ACC112 (cell line): Measurements from ENCODE around the gene JARID2.

Source experiments
- H2AFZ ChIP-seq: fragments of 200-600 bp; sonication (generic); one replicate; pipeline ENCODE4 v1.6.0; 2017; ENCODE audit warnings: antibody characterized with exemption, low read length; ENCODE audit not compliant: unreplicated experiment
- H3K27ac ChIP-seq: fragments of 200-600 bp; sonication (generic); 2 replicates; pipeline ENCODE4 v1.5.1; 2014; ENCODE audit warnings: low read depth, mild to moderate bottlenecking, antibody characterized with exemption, low read length, moderate library complexity
- H3K27me3 ChIP-seq: fragments of 200-600 bp; sonication (generic); 2 replicates; pipeline ENCODE4 v1.6.1; 2014; ENCODE audit warnings: mild to moderate bottlenecking, antibody characterized with exemption, low read length, moderate library complexity, mixed read lengths; ENCODE audit not compliant: insufficient read depth
- H3K36me3 ChIP-seq: fragments of 200-600 bp; sonication (generic); 2 replicates; pipeline ENCODE4 v1.6.1; 2016; ENCODE audit warnings: mild to moderate bottlenecking, antibody characterized with exemption, low read length, moderate library complexity, mixed read lengths; ENCODE audit not compliant: insufficient read depth
- H3K4me1 ChIP-seq: fragments of 200-600 bp; sonication (generic); one replicate; pipeline ENCODE4 v1.6.1; 2016; ENCODE audit warnings: low read length, mixed read lengths; ENCODE audit not compliant: insufficient read depth, unreplicated experiment, control insufficient read depth
- H3K4me3 ChIP-seq: fragments of 200-600 bp; sonication (generic); 2 replicates; pipeline ENCODE4 v1.5.1; 2014; ENCODE audit warnings: mild to moderate bottlenecking, low read depth, low read length
- H3K79me2 ChIP-seq: fragments of 200-600 bp; sonication (generic); one replicate; pipeline ENCODE4 v1.6.0; 2016; ENCODE audit warnings: low read length; ENCODE audit not compliant: control insufficient read depth, unreplicated experiment, insufficient read depth

JARID2 gene

DNA sequence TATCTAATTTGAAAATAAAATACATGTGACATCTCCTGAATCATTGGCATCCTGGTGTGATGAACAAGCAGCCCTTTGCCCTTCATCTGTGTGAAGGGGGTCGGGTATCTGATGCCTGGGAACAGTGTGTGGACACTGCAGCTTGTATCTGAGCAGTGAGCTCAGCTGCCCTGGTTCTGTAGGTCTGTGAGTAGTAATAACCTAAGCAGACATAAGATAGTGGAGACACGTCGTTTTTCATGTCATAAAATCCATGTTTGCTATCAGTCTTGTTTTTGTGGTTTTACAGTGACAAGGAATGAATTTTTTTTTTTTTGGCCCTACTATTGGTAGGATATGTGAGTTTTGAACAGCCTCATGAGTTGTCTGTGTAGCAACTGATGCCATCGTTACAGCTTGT, 133.0 kb downstream of the JARID2 start:
- Histone ChIP-seq H3K36me3 (no peaks in the 10 kb centered on the region), H2AFZ (no peak overlapping the region), H3K4me3 (no peak overlapping the region), H3K79me2 (peaks cover 25% of the 10 kb centered on the region), H3K4me1 (no peaks in the 10 kb centered on the region), H3K27ac (no peak overlapping the region), H3K27me3 (no peaks in the 10 kb centered on the region)

DNA sequence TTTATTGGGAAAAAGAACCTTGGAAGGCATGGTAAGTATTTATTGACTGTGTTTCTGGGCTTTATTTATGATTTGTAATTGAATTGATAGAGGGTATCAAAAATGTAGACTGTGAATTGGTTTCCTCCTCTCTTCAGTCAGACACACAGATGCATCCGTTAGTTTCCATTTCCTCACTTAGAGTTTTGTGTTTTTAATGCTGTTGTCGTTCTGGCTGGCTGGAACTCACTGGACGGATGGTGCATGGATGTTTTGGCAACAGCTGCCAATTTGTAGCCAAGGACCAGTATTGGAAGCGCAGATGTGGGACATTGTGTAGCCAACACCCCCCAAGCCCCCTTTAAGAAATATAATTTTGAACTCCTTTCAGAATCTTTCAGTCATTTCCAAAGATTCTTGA, 134.5 kb downstream of the JARID2 start:
- Histone ChIP-seq H3K4me3 (no peak overlapping the region), H3K4me1 (no peaks in the 10 kb centered on the region), H2AFZ (no peak overlapping the region), H3K27me3 (no peaks in the 10 kb centered on the region), H3K27ac (no peak overlapping the region), H3K36me3 (no peaks in the 10 kb centered on the region), H3K79me2 (peaks cover 16% of the 10 kb centered on the region)

DNA sequence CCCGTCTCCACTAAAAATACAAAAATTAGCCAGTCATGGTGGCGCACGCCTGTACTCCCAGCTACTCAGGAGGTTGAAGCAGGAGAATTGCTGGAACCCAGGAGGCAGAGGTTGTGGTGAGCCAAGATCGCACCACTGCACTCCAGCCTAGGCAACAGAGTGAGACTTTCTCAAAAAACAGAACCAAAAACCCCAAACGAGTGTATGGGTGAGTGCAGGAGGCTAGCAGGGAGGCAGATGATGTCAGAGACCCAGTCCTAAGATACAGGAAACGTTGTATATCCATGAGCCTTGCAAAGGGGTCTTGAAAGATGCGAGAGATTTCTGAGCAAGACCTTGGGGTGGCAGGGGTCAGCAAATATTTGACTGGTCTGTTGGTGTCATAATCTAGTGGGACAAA, 136.2 kb downstream of the JARID2 start:
- no peak overlapping the region for H3K27ac ChIP-seq
- no peak overlapping the region for H3K4me3 ChIP-seq
- H3K4me1 ChIP-seq: no peaks in the 10 kb centered on the region
- no peaks in the 10 kb centered on the region for H3K36me3 ChIP-seq
- H2AFZ ChIP-seq: no peak overlapping the region
- H3K27me3 ChIP-seq: no peaks in the 10 kb centered on the region
- H3K79me2 ChIP-seq: peaks cover 28% of the 10 kb centered on the region

DNA sequence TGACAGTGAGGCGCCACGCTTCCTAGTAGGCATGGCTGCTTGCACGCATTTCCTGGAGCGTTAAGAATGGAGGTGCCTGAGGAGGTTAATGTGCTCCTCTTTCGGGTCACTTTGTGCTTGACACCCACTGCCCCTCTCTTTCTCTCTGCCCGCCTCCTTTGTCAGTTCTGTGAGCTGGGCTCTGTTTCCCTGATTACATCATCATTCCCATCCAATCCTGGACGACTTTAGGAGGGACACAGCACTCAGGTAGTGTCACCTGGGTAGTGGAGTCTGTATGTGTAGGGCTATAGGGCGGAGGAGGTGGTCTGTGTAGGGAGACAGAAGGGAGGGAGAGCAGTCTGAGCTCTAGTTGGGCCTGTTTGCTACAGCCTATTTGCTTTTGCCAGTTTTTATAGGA, 136.8 kb downstream of the JARID2 start:
- Histone ChIP-seq H3K4me3 (no peak overlapping the region), H3K79me2 (peaks cover 31% of the 10 kb centered on the region), H3K4me1 (no peaks in the 10 kb centered on the region), H3K27ac (no peak overlapping the region), H3K27me3 (no peaks in the 10 kb centered on the region), H2AFZ (no peak overlapping the region), H3K36me3 (no peaks in the 10 kb centered on the region)

DNA sequence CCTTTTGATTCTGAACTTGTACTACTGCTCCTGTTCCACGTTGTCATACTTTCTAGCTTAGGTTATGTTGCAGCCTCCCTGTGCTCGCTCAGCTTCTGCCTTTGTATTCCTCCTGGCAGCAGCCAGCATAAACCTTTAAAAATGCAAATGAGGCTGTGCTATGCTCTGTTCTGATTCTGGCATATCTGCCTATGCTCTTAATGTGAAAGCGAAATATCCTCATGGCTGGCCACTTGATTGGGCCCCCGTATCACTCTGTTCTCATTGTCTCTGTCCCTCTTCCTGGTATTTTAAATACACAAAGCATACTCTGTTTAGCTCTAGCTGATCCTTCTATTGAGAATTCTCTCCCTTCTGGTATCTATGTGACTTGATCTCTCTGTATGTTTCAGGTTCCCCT, 139.0 kb downstream of the JARID2 start:
- Histone ChIP-seq H3K4me1 (peaks cover 9% of the 10 kb centered on the region), H3K4me3 (no peak overlapping the region), H3K79me2 (peaks cover 41% of the 10 kb centered on the region), H3K27me3 (no peaks in the 10 kb centered on the region), H3K36me3 (no peaks in the 10 kb centered on the region), H2AFZ (no peak overlapping the region), H3K27ac (no peak overlapping the region)

DNA sequence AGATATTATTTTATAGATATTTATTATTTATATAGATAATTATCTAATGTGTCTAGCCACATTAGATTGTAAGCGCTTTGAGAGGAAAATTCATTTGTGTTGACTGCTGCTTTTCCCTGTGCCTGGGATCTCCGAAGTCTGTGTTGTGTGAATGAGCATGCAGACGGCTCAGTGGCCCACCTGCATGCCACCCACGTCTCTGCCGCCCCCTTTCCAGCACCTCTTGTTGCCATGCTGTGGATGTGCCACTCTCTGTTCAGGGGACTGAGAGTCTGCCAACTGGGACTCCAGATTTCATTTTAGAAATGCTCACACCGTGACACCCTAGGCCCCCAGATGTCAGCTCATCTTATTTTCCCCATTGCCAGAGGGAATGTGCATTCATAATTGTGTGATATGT, 139.7 kb downstream of the JARID2 start:
- peaks cover 10% of the 10 kb centered on the region for H3K4me1 ChIP-seq
- peaks cover 43% of the 10 kb centered on the region for H3K79me2 ChIP-seq

DNA sequence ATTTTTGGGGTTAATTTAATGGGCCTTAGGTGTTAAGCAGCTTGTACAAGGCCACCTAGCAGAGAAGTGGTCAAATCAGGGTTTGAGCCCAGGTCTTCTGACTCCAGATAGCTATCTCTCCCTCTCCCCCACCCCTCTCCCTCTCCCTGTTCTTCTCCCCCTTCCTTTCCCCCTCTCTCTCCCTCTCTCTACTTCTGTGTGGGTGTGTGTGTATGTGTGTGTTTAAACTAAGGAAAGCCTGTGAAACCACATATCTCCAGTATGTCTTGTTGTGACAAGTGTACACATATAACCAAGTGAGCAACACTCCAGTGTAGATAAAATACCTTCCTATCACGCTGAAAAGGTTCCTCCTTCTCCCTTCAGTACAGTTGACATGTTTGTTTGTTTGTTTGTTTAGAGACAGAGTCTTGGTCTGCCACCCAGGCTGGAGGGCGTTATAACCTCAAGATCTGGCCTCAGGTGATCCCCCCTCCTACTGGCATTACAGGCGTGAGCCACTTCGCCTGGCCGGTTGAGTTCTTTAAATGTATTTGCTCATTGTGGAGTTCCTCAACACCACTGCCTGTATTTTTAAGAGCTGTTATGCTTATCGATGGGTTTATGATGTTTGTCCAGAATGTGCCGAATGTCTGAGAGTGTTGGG, 140.4 kb downstream of the JARID2 start:
- H3K36me3 ChIP-seq: no peaks in the 10 kb centered on the region
- H3K27ac ChIP-seq: no peak overlapping the region
- H2AFZ ChIP-seq: no peak overlapping the region
- H3K4me1 ChIP-seq: peaks cover 10% of the 10 kb centered on the region
- H3K79me2 ChIP-seq: peaks cover 50% of the 10 kb centered on the region
- H3K27me3 ChIP-seq: no peaks in the 10 kb centered on the region
- no peak overlapping the region for H3K4me3 ChIP-seq

More for the DNA sequence above, 139.7 kb downstream of the JARID2 start:
- H3K27ac ChIP-seq: no peak overlapping the region
- H2AFZ ChIP-seq: no peak overlapping the region
- H3K27me3 ChIP-seq: no peaks in the 10 kb centered on the region
- no peak overlapping the region for H3K4me3 ChIP-seq
- no peaks in the 10 kb centered on the region for H3K36me3 ChIP-seq

DNA sequence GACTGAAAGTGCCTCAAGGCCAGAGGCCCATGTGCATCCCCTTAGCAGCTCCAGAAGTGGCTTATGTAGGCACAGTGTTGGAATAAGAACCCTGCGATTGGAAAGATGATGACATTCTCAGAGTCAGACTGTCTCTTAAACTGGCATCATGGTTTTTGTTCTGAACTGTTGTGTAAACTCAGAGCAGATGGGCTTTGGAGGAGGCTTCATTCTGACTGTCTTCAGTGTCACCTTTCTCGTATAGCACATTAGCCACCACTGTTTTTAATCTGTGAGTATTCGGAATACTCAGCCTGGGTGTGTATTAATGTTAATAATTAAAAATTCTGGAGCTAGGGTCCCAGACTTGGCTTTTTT, 140.9 kb downstream of the JARID2 start:
- Histone ChIP-seq H3K27ac (no peak overlapping the region), H3K36me3 (no peaks in the 10 kb centered on the region), H3K4me3 (no peak overlapping the region), H3K4me1 (peaks cover 10% of the 10 kb centered on the region), H2AFZ (no peak overlapping the region), H3K27me3 (no peaks in the 10 kb centered on the region), H3K79me2 (peaks cover 53% of the 10 kb centered on the region)

DNA sequence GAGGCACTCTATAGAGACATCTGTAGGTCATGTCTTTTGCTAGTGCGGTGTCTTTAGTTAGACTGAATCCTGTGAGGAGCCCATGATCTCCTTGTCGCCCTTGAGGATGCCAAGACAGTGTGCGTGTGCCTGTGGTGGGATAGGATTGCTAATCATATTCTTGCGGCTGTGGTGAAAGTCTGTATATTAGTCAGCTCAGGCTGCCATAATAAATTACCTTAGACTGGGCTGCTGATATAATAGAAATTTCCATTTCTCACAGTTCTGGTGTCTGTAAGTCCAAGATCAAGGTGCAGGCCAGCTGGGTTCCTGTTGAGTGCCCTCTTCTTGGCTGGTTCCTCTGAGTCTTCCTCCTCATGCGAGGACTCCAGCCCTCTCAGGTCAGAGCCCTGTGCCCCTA, 141.2 kb downstream of the JARID2 start:
- Histone ChIP-seq H3K27ac (no peak overlapping the region), H3K4me3 (no peak overlapping the region), H3K79me2 (peaks cover 53% of the 10 kb centered on the region)

DNA sequence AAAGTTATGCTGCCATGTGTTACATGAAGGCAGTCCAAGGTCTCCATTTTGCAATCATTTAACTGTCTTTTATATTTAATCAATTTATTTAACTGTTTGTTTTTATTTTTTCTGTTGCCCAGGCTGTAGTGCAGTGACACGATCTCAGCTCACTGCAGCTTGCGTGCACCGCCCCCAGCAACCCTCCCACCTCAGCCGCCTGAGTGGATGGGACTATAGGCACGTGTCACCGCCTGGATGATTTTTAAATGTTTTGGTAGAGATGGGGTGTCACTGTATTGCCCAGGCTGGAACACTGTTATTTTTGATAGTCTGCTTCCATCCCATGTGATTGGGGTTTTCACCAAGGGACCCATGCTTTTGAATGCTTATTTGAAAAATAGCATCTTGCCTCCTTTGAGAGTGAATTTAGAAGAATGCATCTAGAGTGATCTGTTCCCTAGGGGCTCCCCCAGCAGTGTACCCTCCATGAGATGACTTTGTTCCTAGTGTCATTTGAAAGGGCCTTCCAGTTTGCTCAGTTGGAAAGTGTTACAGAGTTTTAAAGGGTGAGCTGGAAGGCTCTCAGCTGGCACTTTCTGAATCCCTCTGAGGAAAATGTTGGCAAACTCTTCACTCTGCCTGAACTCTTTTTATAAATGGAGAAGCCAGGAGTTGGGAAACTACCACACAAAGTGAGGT, 143.4 kb downstream of the JARID2 start:
- peaks cover 10% of the 10 kb centered on the region for H3K4me1 ChIP-seq

More for the DNA sequence above, 141.2 kb downstream of the JARID2 start:
- no peaks in the 10 kb centered on the region for H3K36me3 ChIP-seq
- no peaks in the 10 kb centered on the region for H3K27me3 ChIP-seq
- no peak overlapping the region for H2AFZ ChIP-seq
- H3K4me1 ChIP-seq: peaks cover 10% of the 10 kb centered on the region

More for the DNA sequence above, 143.4 kb downstream of the JARID2 start:
- Histone ChIP-seq H2AFZ (no peak overlapping the region), H3K79me2 (peaks cover 57% of the 10 kb centered on the region), H3K36me3 (0 out of 2 replicates have a peak, but pooled peaks cover 3% of the 10 kb centered on the region), H3K27ac (peak overlapping the region; percentile 30; the same call in 1 of the 2 replicates), H3K27me3 (no peaks in the 10 kb centered on the region), H3K4me3 (no peak overlapping the region)
